ENCODE measurements around the gene RNF121. TPM values are rescaled to one million over a fixed set of nuclear protein-coding genes. Genes with fewer than 3 reads are reported as not detected.

RNF121 gene
- total RNA-seq, 1 experiment from 2014 or later, result 56.9 TPM

DNA sequence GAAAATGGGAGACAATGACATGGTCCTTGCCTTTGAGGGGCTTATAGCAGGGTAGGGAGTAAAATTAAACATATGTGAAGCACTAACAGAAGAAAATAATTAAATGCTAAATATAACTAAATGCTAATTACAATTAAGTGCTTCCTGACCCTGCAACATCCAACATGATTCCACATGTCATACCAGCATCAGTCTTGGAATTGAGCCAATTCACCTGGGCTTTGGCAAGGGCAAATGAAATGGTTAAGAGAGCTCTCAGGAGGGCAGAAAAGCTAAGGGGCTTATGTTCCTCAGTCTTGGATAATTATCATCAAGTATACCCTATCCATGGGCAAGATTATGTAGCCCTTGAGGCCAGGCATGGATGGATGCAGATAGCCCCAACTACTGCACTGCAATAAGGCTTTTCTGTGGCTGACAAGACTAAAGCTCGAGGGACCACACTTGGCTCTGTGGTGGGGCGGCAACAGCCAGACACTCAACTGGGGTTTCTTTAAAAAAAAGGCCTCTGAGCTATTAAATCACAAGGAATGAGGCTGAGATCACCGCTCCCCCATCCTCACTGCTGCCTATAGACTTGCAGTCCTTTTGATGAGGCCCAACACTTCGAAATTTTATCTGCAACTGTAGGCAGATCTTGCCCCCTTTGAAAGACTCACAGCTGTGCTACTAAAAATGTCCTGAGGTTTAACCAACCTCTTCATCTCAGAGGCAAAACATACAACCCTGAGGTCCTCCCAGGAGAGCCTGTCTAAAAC is 108.9 kb downstream of the RNF121 start:
- H3K4me3 Mint-ChIP-seq, result no peak overlapping the region
- peaks cover 12 to 34% (median 28%) of the 10 kb centered on the region in 3 experiments; a peak in 6 of 7 replicates for H3K36me3 Mint-ChIP-seq (ENCODE audit: insufficient read depth in 1 of 3, low read depth in 3 of 3)
- no peak overlapping the region for H4K91ac ChIP-seq (ENCODE audit: insufficient read length, low read depth, low read length)
- H3K79me1 ChIP-seq (ENCODE audit: insufficient read depth, low read depth, low read length, poor library complexity, severe bottlenecking), result peaks cover 10% of the 10 kb centered on the region
- H4K5ac ChIP-seq (ENCODE audit: insufficient read length, low read depth, low read length), result no peak overlapping the region
- H3K27ac Mint-ChIP-seq, result peak overlapping the region in 1 of 3 experiments; percentile 79; a peak in 4 of 7 replicates
- no peak overlapping the region for H3T11ph ChIP-seq (ENCODE audit: low read length)
- no peak overlapping the region for H3K14ac ChIP-seq (ENCODE audit: insufficient read depth, low read length)
- no CpG with 5 or more reads among the region's 4 CpGs for WGBS (ENCODE audit: extremely low coverage, insufficient read length, low lambda C conversion rate)
- DNase-seq, result no peak
- H3K23me2 ChIP-seq (ENCODE audit: insufficient read length, low read depth, low read length, poor library complexity, severe bottlenecking), result peaks cover 8% of the 10 kb centered on the region
- no peak overlapping the region for H3K27ac ChIP-seq (ENCODE audit: insufficient read length, low read depth, low read length)
- H4K8ac ChIP-seq (replicated peaks; ENCODE audit: insufficient read length, low read depth, low read length), result no peak overlapping the region
- H2BK20ac ChIP-seq (ENCODE audit: low read depth, low read length, poor library complexity, severe bottlenecking), result no peak overlapping the region
- no peak overlapping the region; the same call in 1 of the 2 replicates for H3K4ac ChIP-seq (ENCODE audit: low read depth, low read length)
- no peaks in the 10 kb centered on the region for H3K27me3 Mint-ChIP-seq (ENCODE audit: low read depth)
- H3K23ac ChIP-seq (ENCODE audit: insufficient read length, low read depth, low read length), result no peak overlapping the region
- no peak overlapping the region for H3K9ac ChIP-seq (ENCODE audit: extremely low read depth, insufficient read length, low read length)
- no peak overlapping the region for H2BK5ac ChIP-seq (ENCODE audit: insufficient read length, low read length)
- peaks cover 6 to 7% of the 10 kb centered on the region in 2 experiments for H3K4me1 Mint-ChIP-seq
- no peak overlapping the region for H3K18ac ChIP-seq (ENCODE audit: insufficient read length, low read depth, low read length)
- H3K79me2 ChIP-seq (ENCODE audit: insufficient read depth, low read length), result peaks cover 12% of the 10 kb centered on the region; the same call in 1 of the 2 replicates
- H3K4me2 ChIP-seq (ENCODE audit: insufficient read depth, insufficient read length, low read length), result no peak overlapping the region
- TF ChIP-seq, protein P1, sequence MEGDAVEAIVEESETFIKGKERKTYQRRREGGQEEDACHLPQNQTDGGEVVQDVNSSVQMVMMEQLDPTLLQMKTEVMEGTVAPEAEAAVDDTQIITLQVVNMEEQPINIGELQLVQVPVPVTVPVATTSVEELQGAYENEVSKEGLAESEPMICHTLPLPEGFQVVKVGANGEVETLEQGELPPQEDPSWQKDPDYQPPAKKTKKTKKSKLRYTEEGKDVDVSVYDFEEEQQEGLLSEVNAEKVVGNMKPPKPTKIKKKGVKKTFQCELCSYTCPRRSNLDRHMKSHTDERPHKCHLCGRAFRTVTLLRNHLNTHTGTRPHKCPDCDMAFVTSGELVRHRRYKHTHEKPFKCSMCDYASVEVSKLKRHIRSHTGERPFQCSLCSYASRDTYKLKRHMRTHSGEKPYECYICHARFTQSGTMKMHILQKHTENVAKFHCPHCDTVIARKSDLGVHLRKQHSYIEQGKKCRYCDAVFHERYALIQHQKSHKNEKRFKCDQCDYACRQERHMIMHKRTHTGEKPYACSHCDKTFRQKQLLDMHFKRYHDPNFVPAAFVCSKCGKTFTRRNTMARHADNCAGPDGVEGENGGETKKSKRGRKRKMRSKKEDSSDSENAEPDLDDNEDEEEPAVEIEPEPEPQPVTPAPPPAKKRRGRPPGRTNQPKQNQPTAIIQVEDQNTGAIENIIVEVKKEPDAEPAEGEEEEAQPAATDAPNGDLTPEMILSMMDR (conservative IDR thresholded peaks at IDR 0.05), result no peak
- no peak overlapping the region for H2BK15ac ChIP-seq (ENCODE audit: low read depth, low read length)
- H2BK120ac ChIP-seq (ENCODE audit: low read depth, low read length, poor library complexity, severe bottlenecking), result no peak overlapping the region
- H4K20me1 ChIP-seq (ENCODE audit: control insufficient read depth, insufficient read depth, insufficient read length), result no peaks in the 10 kb centered on the region
- H2AK5ac ChIP-seq (ENCODE audit: insufficient read length, low read length), result no peak overlapping the region
- H2AFZ ChIP-seq (ENCODE audit: low read length), result no peak overlapping the region
- H2BK12ac ChIP-seq (ENCODE audit: insufficient read length, low read depth, low read length), result no peak overlapping the region
- no peaks in the 10 kb centered on the region for H3K9me3 Mint-ChIP-seq
- no peaks in the 10 kb centered on the region for H3K9me3 ChIP-seq (ENCODE audit: control insufficient read depth, low read depth, low read length)
- H3K4me1 ChIP-seq (ENCODE audit: insufficient read depth, low read length), result peaks cover 9% of the 10 kb centered on the region; the same call in 1 of the 2 replicates
- no peak overlapping the region for H3K56ac ChIP-seq (ENCODE audit: insufficient read length, low read depth, low read length)
- H3K27me3 ChIP-seq (ENCODE audit: insufficient read depth, low read length), result no peaks in the 10 kb centered on the region

Data from H9 (cell line).